WERI-Rb-1 (cell line): ENCODE measurements around the gene TMEM147.

Source experiments
- DNase-seq: peaks from one replicate; pipeline ENCODE4 v3.0.0-alpha.2; 2020
- H3K27ac ChIP-seq: fragments of 250-450 bp; sonication (Bioruptor Pico); 2 replicates; pipeline ENCODE4 v1.5.1; 2020; ENCODE audit warnings: mild to moderate bottlenecking, moderate library complexity
- H3K27me3 ChIP-seq: fragments of 250-450 bp; sonication (Bioruptor Pico); 2 replicates; pipeline ENCODE4 v1.5.1; 2021; ENCODE audit warnings: mild to moderate bottlenecking, low read depth, moderate library complexity; ENCODE audit not compliant: insufficient read depth, severe bottlenecking
- H3K36me3 ChIP-seq: fragments of 250-450 bp; sonication (Bioruptor Pico); 2 replicates; pipeline ENCODE4 v1.5.1; 2020; ENCODE audit warnings: mild to moderate bottlenecking, moderate library complexity
- H3K4me3 ChIP-seq: 2 replicates; pipeline ENCODE4 v1.5.1; 2011; ENCODE audit warnings: low read depth, mild to moderate bottlenecking, control low read depth, low read length
- H3K9me3 ChIP-seq: fragments of 250-450 bp; sonication (Bioruptor Pico); 2 replicates; pipeline ENCODE4 v1.5.1; 2021; ENCODE audit warnings: mild to moderate bottlenecking, moderate library complexity; ENCODE audit not compliant: severe bottlenecking
- CTCF ChIP-seq: IDR thresholded peaks from 2 replicates; pipeline ENCODE4 v1.5.1; 2011; ENCODE audit warnings: low read depth, mild to moderate bottlenecking, control low read depth, inconsistent platforms, low read length

The TMEM147 gene

GRCh38 chr19:35560271-35560670, 14.8 kb downstream of the TMEM147 start:
- Histone ChIP-seq H3K36me3 (no peaks in the 10 kb centered on the region), H3K27ac (no peak overlapping the region), H3K4me3 (no peak overlapping the region), H3K9me3 (peaks cover 3% of the 10 kb centered on the region), H3K27me3 (no peaks in the 10 kb centered on the region)
- TF ChIP-seq CTCF = no peak
- no peak for DNase-seq

GRCh38 chr19:35560677-35561076, 15.3 kb downstream of the TMEM147 start:
- Histone ChIP-seq H3K27ac (no peak overlapping the region), H3K36me3 (no peaks in the 10 kb centered on the region), H3K27me3 (no peaks in the 10 kb centered on the region), H3K4me3 (no peak overlapping the region), H3K9me3 (peaks cover 3% of the 10 kb centered on the region)
- no peak for DNase-seq
- TF ChIP-seq CTCF = no peak

GRCh38 chr19:35561436-35561835, 16.0 kb downstream of the TMEM147 start:
- no peak for TF ChIP-seq CTCF
- H3K36me3 ChIP-seq = no peaks in the 10 kb centered on the region
- DNase-seq = no peak
- no peaks in the 10 kb centered on the region for H3K27me3 ChIP-seq
- no peak overlapping the region for H3K27ac ChIP-seq
- no peak overlapping the region for H3K4me3 ChIP-seq
- H3K9me3 ChIP-seq = no peaks in the 10 kb centered on the region

GRCh38 chr19:35562336-35562735, 16.9 kb downstream of the TMEM147 start:
- Histone ChIP-seq H3K4me3 (no peak overlapping the region), H3K9me3 (no peaks in the 10 kb centered on the region), H3K36me3 (no peaks in the 10 kb centered on the region), H3K27me3 (no peaks in the 10 kb centered on the region), H3K27ac (no peak overlapping the region)
- DNase-seq = no peak
- no peak for TF ChIP-seq CTCF

GRCh38 chr19:35562776-35563175, 17.4 kb downstream of the TMEM147 start:
- Histone ChIP-seq H3K9me3 (no peaks in the 10 kb centered on the region), H3K27me3 (no peaks in the 10 kb centered on the region), H3K27ac (no peak overlapping the region), H3K36me3 (no peaks in the 10 kb centered on the region), H3K4me3 (no peak overlapping the region)
- no peak for DNase-seq
- TF ChIP-seq CTCF = no peak

GRCh38 chr19:35563207-35563829, 17.9 kb downstream of the TMEM147 start, which contains the start of gene ATP4A:
Gene ATP4A, minus strand, starts transcription at chr19:35563658. Its CDS starts 29 bp downstream, at chr19:35563629.
- TF ChIP-seq CTCF = no peak
- no peaks in the 10 kb centered on the region for H3K27me3 ChIP-seq
- H3K36me3 ChIP-seq = no peaks in the 10 kb centered on the region
- no peak within 1 kb of the TSS for H3K4me3 ChIP-seq
- H3K9me3 ChIP-seq = no peaks in the 10 kb centered on the region
- H3K27ac ChIP-seq = no peak within 1 kb of the TSS
- no peak for DNase-seq
